Measurements from ENCODE around the gene SSX5.
"Not testable (repeated sequence)": the region's sequence is repeated elsewhere in the genome, so short reads cannot be mapped to it uniquely, and the experiment has no call there.

GRCh38 chrX:48166322-48166721 lies 30.3 kb downstream of the SSX5 start:
- not testable (repeated sequence) for TF ChIP-seq POLR2AphosphoS5 (IDR thresholded peaks at IDR 0.05; ENCODE audit: low read depth, low read length); TAF1 (IDR thresholded peaks at IDR 0.05; ENCODE audit: borderline replicate concordance, insufficient read depth, low read length); FOXP2 (optimal IDR thresholded peaks at IDR 0.05; ENCODE audit: borderline replicate concordance, extremely low read depth, extremely low read length, insufficient read depth); SIN3A (IDR thresholded peaks at IDR 0.05; ENCODE audit: borderline replicate concordance, insufficient read depth, low read length)
